Stimulated activated CD4-positive, alpha-beta T cell treated with anti-CD3 and anti-CD28 coated beads, Interleukin-2, amount 100 ng/mL, for 48 hours (primary cell): ENCODE results near the gene SPSB2.
"Not testable (repeated sequence)": the region's sequence is repeated elsewhere in the genome, so short reads cannot be mapped to it uniquely, and the experiment has no call there.

ENCODE experiments used
- DNase-seq, 2 donors: peaks; one replicate each; pipeline ENCODE4 v3.0.0-alpha.2; 2020

The SPSB2 gene

GRCh38 chr12:6869049-6870021, 3.8 kb downstream of the SPSB2 start:
- DNase-seq = peak; percentile 81 to 84

GRCh38 chr12:6868211-6869048, 4.7 kb downstream of the SPSB2 start:
- DNase-seq = no peak

DNA sequence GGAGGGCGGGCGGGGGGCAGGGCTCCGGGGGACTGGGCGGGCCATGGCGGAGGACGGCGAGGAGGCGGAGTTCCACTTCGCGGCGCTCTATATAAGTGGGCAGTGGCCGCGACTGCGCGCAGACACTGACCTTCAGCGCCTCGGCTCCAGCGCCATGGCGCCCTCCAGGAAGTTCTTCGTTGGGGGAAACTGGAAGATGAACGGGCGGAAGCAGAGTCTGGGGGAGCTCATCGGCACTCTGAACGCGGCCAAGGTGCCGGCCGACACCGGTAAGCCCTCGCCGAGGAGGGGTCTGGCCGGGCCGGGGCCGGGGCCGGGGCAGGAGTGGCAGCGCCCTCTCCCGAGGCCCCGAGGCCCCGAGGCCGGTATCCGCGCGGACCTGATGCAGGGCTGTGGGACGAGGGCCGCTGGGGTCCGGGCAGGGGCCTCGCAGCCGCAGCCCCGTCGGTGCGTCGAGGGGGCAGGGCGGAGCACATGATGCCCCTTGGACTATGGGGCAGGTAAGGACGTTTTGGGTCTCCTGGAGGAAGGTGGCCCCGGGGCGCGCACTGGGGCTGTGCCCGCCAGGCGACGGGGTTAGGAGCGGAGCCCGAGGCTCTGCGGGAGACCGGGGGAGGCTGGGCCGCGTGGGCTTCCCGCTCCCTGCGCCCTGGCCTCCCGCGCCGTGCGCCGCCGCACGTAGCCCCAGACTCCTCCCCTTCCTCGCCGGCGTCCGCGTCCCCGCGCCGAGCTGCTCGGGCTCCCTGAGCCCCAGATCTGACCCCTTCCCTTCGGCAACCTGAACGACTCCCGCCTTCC, 5.5 kb downstream of the SPSB2 start, which contains the start of gene TPI1:
TSS of gene TPI1 (plus strand) at position 119 of the 798 bp plus-strand sequence. CDS start at position 155, 36 bp downstream.
- peak; percentile 73 to 82 for DNase-seq

GRCh38 chr12:6866920-6867412, 6.1 kb downstream of the SPSB2 start:
- DNase-seq = no peak

GRCh38 chr12:6866163-6866919, 6.8 kb downstream of the SPSB2 start:
- no peak for DNase-seq

GRCh38 chr12:6865307-6865706, 7.8 kb downstream of the SPSB2 start:
- DNase-seq = not testable (repeated sequence)

GRCh38 chr12:6863586-6864321, 9.3 kb downstream of the SPSB2 start:
- DNase-seq = no peak

- no peak for DNase-seq
Observed at GRCh38 chr12:6863033-6863432, 10.1 kb downstream of the SPSB2 start.

DNA sequence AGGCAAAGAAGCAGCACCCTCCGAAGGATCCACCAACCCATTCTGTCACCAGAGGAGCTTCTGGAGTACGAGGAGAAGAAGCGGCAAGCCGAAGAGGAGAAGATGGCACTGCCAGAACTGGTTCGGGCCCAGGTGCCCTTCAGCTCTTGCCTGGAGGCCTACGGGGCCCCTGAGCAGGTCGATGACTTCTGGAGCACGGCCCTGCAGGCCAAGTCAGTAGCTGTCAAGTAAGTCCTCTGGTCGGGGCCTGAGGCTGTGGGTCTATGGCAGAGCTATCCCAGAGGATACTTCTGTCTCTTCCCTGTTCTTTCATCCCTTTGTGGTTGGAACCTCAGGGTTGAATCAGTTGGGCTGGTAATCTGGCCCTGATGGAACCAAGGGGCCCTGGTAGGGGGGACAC, 11.7 kb downstream of the SPSB2 start:
- no peak for DNase-seq

GRCh38 chr12:6860942-6861341, 12.2 kb downstream of the SPSB2 start:
- DNase-seq = no peak

DNA sequence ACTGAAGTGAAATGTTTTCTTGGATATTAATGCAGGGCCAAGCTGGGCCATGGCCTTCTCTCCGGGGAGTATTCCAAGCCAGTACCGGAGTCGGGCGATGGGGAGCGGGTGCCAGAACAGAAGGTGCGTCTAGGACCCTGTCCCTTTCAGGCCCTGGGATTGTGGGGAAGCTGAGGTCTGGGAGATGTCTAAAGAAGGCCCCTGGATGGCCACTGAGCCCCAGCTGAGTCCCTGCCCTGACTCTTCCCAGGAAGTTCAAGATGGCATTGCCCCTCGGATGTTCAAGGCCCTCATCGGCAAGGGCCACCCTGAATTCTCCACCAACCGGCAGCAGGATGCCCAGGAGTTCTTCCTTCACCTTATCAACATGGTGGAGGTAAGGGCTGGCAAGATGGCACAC, 13.0 kb downstream of the SPSB2 start:
- no peak for DNase-seq

DNA sequence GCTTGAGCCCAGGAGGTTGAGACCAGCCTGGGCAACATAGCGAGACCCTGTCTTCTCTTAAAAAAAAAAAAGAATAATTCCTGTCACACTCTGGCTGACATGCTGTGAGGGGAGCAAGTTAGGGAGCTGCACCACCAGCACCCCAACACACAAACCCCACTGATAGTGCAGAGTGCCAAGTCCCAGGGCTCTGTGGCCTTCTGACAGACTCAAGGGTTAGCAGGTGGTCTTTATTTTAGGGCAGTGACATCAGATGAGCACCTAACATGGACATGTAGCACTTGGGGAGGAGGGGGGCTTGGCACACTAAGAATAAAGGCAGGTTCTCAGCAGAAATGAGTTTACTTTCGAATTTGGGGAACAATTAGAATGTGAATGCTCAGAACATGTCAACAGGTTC, 14.3 kb downstream of the SPSB2 start:
- DNase-seq = no peak

- DNase-seq = no peak
Observed at GRCh38 chr12:6855322-6855721, 17.8 kb downstream of the SPSB2 start.

DNA sequence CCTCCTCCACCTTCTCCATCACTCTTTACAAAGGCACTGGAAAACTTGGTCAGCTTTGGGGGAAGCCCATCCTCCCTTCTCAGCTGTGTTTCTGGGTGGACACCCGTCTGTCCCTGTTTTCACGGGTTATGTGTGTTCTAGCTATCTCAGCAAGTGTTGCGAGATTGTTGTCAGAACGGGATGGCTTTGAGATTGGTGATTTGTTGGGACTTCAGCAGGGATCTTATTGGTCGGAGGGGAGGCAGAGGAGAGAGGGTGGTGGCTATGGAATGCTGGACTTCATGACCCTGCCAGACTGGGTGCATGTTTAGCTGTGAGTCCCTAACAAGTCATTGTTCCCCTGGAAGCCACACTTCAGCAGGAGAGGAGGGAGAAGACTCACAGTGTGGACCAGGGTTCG, 19.1 kb downstream of the SPSB2 start:
- no peak for DNase-seq

DNA sequence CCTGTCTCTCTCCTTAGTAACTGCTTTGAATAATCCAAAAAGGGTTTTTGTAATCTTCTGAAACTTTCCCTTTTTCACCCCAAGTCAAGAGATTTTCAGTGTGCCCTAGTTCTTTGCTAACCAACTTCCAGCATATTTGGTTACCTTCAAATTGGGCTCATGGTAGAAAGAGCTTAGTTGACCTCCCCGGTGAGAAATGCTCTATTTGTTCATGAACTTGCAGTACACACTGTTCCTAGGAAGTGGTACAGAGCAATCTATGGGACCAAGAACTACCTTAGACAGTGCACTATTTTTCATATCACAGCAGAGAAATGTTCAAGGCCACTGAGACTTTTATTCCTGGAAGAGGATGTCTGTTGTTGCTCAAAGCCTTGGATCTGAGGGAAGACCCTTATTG, 19.5 kb downstream of the SPSB2 start:
- DNase-seq = no peak

- DNase-seq = peak; percentile 58 to 65
Observed at GRCh38 chr12:6852651-6853354, 20.3 kb downstream of the SPSB2 start.

DNA sequence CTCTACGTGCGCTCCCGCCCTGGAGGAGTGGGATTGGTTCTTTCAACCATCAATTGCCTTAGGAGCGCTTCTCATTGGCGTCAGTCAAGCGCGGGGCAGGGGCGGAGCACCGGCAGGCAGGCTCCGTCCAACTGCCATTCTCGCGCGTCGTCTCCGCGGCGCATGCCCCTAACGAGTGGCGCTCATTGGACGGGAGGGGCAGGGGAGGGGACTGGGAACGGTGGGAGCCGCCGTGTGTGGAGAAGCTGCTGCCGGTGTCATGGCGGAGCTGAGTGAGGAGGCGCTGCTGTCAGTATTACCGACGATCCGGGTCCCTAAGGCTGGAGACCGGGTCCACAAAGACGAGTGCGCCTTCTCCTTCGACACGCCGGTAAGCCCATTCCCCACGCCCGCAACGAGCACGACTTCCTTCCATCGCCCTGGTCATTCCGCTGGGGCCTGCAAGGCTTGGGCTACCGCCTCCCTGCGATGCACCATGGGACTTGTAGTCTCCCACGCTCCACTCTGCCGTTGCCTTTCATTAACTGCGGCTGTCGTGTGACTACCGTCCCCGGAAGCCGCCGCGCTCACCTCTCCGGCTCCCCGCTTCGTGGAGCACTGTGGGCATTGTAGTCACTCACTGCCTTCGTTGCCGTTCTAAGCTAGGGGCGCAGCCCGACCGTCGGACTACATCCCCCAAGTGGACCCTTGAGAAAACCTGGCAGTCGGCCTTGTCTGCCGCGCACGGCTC, 21.0 kb downstream of the SPSB2 start, which contains the start of gene USP5:
TSS of gene USP5 (plus strand) at position 230 of the 730 bp plus-strand sequence. CDS start at position 260, 30 bp downstream.
- DNase-seq = peak; percentile 93

GRCh38 chr12:6851153-6851920, 21.8 kb downstream of the SPSB2 start, which contains the start of gene CDCA3:
Gene CDCA3 (minus strand): TSS chr12:6851286. CDS start chr12:6850952, 334 bp downstream.
- DNase-seq = peak; percentile 88 to 94

- DNase-seq = no peak
Observed at GRCh38 chr12:6850796-6851152, 22.3 kb downstream of the SPSB2 start.
